ENCODE results near the gene MSH5. TPM values are rescaled to one million over a fixed set of nuclear protein-coding genes. Genes with fewer than 3 reads are reported as not detected.
A peak's percentile ranks its signal among the peaks of the same experiment; 100 is the strongest.

Gene MSH5
- total and polyA plus RNA-seq, 9 of the 15 experiments (the other 6 are each of a cell fraction or from before 2014, with no cell fraction given) = 12.5 to 104 (median 46.6) TPM

DNA sequence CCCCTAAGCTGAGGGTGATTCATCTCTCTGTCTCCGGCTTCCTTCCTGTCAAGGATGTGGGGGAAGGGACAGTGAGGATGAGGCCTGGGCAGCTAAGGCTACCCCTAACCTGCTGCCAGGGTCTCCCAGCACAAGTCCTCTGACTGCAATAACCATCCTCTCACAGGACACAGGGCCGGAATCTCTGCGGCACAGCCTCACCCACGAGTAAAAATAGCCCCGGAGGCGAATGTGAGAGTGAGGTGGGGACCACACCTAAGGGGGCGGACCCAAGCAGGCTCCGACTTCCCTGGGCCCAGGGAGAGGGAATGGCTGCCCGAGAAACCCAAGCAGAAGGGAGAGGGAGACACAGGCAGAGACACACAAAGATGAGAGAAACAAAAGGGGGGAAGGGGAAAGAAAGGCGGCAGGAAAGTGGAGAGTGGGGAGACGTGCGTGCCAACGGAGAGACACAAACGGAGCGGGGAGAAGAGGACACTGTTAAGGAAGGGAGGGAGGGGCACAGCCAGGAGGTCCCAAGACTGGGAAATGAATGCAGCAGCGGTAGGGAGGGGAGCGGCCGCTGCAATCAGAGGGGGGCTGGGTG is 4.9 kb upstream of the MSH5 start (continued):
- TF ChIP-seq, protein P1, sequence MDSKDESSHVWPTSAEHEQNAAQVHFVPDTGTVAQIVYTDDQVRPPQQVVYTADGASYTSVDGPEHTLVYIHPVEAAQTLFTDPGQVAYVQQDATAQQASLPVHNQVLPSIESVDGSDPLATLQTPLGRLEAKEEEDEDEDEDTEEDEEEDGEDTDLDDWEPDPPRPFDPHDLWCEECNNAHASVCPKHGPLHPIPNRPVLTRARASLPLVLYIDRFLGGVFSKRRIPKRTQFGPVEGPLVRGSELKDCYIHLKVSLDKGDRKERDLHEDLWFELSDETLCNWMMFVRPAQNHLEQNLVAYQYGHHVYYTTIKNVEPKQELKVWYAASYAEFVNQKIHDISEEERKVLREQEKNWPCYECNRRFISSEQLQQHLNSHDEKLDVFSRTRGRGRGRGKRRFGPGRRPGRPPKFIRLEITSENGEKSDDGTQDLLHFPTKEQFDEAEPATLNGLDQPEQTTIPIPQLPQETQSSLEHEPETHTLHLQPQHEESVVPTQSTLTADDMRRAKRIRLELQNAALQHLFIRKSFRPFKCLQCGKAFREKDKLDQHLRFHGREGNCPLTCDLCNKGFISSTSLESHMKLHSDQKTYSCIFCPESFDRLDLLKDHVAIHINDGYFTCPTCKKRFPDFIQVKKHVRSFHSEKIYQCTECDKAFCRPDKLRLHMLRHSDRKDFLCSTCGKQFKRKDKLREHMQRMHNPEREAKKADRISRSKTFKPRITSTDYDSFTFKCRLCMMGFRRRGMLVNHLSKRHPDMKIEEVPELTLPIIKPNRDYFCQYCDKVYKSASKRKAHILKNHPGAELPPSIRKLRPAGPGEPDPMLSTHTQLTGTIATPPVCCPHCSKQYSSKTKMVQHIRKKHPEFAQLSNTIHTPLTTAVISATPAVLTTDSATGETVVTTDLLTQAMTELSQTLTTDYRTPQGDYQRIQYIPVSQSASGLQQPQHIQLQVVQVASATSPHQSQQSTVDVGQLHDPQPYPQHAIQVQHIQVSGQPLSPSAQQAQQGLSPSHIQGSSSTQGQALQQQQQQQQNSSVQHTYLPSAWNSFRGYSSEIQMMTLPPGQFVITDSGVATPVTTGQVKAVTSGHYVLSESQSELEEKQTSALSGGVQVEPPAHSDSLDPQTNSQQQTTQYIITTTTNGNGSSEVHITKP (IDR thresholded peaks at IDR 0.05; ENCODE audit: partially characterized antibody) = no peak
- no peak for TF ChIP-seq SAFB (IDR thresholded peaks at IDR 0.05; ENCODE audit: borderline replicate concordance, low read depth, low read length)
- TF ChIP-seq, protein P2, sequence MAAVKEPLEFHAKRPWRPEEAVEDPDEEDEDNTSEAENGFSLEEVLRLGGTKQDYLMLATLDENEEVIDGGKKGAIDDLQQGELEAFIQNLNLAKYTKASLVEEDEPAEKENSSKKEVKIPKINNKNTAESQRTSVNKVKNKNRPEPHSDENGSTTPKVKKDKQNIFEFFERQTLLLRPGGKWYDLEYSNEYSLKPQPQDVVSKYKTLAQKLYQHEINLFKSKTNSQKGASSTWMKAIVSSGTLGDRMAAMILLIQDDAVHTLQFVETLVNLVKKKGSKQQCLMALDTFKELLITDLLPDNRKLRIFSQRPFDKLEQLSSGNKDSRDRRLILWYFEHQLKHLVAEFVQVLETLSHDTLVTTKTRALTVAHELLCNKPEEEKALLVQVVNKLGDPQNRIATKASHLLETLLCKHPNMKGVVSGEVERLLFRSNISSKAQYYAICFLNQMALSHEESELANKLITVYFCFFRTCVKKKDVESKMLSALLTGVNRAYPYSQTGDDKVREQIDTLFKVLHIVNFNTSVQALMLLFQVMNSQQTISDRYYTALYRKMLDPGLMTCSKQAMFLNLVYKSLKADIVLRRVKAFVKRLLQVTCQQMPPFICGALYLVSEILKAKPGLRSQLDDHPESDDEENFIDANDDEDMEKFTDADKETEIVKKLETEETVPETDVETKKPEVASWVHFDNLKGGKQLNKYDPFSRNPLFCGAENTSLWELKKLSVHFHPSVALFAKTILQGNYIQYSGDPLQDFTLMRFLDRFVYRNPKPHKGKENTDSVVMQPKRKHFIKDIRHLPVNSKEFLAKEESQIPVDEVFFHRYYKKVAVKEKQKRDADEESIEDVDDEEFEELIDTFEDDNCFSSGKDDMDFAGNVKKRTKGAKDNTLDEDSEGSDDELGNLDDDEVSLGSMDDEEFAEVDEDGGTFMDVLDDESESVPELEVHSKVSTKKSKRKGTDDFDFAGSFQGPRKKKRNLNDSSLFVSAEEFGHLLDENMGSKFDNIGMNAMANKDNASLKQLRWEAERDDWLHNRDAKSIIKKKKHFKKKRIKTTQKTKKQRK (IDR thresholded peaks at IDR 0.05; ENCODE audit: borderline replicate concordance, low read depth, low read length) = no peak
- peak; percentile 96; the same call in 1 of the 2 replicates for TF ChIP-seq DNMT1 (IDR thresholded peaks at IDR 0.05)
- TF ChIP-seq, protein P3, sequence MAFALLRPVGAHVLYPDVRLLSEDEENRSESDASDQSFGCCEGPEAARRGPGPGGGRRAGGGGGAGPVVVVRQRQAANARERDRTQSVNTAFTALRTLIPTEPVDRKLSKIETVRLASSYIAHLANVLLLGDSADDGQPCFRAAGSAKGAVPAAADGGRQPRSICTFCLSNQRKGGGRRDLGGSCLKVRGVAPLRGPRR (CRISPR knock-in tag; IDR thresholded peaks at IDR 0.05) = no peak
- TF ChIP-seq GTF2E2 (tag; IDR thresholded peaks at IDR 0.05) = no peak
- no peak for TF ChIP-seq ZNF445 (CRISPR knock-in tag; IDR thresholded peaks at IDR 0.05; ENCODE audit: low read depth)
- no peak for TF ChIP-seq KAT2B (IDR thresholded peaks at IDR 0.05; ENCODE audit: low read depth, low read length)
- no peak for TF ChIP-seq TFE3 (CRISPR knock-in tag; IDR thresholded peaks at IDR 0.05)
- no peak for TF ChIP-seq ZNF583 (CRISPR knock-in tag; IDR thresholded peaks at IDR 0.05)
- TF ChIP-seq XRCC3 (IDR thresholded peaks at IDR 0.05) = no peak
- no peak for TF ChIP-seq HEY1 (CRISPR knock-in tag; IDR thresholded peaks at IDR 0.05; ENCODE audit: borderline replicate concordance)
- TF ChIP-seq, protein P4, sequence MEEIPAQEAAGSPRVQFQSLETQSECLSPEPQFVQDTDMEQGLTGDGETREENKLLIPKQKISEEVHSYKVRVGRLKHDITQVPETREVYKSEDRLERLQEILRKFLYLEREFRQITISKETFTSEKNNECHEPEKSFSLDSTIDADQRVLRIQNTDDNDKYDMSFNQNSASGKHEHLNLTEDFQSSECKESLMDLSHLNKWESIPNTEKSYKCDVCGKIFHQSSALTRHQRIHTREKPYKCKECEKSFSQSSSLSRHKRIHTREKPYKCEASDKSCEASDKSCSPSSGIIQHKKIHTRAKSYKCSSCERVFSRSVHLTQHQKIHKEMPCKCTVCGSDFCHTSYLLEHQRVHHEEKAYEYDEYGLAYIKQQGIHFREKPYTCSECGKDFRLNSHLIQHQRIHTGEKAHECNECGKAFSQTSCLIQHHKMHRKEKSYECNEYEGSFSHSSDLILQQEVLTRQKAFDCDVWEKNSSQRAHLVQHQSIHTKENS (CRISPR knock-in tag; IDR thresholded peaks at IDR 0.05) = no peak
- peak; percentile 86 for TF ChIP-seq SUPT5H (IDR thresholded peaks at IDR 0.05)
- no peak for TF ChIP-seq FOXO4 (CRISPR knock-in tag; IDR thresholded peaks at IDR 0.05)
- peak; percentile 59; the same call in 1 of the 2 replicates for TF ChIP-seq RHOXF2B (CRISPR knock-in tag; conservative IDR thresholded peaks at IDR 0.05)
